NCI-H2081 (cell line): ENCODE results near the gene PCDHA8.
"Not testable (repeated sequence)": the region's sequence is repeated elsewhere in the genome, so short reads cannot be mapped to it uniquely, and the experiment has no call there.

ENCODE experiments used
- DNase-seq, 2 experiments: peaks; one replicate each; lab custom pipeline; 2025; lab: John Stamatoyannopoulos, UW

Gene PCDHA8

DNA sequence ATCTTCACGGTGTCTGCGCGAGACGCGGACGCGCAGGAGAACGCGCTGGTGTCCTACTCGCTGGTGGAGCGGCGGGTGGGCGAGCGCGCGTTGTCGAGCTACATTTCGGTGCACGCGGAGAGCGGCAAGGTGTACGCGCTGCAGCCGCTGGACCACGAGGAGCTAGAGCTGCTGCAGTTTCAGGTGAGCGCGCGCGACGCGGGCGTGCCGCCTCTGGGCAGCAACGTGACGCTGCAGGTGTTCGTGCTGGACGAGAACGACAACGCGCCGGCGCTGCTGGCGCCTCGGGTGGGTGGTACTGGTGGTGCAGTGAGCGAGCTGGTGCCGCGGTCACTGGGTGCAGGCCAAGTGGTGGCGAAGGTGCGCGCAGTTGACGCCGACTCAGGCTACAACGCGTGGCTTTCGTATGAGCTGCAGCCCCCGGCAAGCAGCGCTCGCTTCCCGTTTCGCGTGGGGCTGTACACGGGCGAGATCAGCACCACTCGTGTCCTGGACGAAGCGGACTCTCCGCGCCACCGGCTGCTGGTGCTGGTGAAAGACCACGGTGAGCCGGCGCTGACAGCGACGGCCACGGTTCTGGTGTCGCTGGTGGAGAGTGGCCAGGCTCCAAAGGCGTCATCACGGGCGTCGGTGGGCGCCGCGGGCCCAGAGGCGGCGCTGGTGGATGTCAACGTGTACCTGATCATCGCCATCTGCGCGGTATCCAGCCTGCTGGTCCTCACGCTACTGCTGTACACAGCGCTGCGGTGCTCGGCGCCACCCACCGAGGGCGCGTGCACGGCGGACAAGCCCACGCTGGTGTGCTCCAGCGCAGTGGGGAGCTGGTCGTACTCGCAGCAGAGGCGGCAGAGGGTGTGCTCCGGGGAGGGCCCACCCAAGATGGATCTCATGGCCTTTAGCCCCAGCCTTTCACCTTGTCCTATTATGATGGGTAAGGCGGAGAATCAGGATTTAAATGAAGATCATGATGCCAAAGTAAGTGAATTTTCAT lies 11.2 kb upstream of the PCDHA8 start:
- DNase-seq, result not testable (repeated sequence)

DNA sequence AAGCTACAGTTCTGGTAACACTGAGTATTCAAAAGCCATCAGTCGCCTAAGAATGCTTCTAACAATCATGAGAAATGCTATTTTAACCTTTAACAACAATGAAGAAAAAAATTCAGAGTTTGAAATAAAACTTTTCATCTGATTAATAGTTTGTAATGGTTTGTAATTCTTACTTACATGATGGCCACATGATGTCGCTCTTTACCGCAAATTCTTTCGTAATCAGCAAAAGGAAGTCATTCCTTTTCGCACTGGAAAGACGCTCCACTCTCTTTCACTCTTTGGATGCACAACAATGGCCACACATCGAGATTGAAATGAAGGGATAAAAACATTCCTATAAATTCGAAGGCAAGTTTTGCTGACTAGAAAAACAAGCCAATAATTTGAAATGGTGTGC lies 7.0 kb upstream of the PCDHA8 start, which contains the start of gene PCDHA7:
Gene PCDHA7, plus strand, starts transcription at position 277 of the 400 bp plus-strand sequence. Its CDS starts 115 bp downstream, at position 392.
- no peak for DNase-seq

- not testable (repeated sequence) for DNase-seq
Measured at GRCh38 chr5:140834439-140835008, 6.5 kb upstream of the PCDHA8 start.

DNA sequence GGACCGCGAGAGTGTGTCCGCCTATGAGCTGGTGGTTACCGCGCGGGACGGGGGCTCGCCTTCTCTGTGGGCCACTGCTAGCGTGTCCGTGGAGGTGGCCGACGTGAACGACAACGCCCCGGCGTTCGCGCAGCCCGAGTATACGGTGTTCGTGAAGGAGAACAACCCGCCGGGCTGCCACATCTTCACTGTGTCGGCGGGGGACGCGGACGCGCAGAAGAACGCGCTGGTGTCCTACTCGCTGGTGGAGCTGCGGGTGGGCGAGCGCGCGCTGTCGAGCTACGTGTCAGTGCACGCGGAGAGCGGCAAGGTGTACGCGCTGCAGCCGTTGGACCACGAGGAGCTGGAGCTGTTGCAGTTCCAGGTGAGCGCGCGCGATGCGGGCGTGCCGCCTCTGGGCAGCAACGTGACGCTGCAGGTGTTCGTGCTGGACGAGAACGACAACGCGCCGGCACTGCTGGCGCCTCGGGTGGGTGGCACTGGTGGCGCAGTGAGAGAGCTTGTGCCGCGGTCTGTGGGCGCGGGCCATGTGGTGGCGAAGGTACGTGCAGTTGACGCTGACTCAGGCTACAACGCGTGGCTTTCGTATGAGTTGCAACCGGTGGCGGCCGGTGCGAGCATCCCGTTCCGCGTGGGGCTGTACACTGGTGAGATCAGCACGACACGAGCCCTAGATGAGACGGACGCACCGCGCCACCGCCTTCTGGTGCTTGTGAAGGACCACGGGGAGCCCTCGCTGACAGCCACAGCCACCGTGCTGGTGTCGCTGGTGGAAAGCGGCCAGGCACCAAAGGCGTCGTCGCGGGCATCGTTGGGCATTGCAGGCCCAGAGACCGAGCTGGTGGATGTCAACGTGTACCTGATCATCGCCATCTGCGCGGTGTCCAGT lies 5.1 kb upstream of the PCDHA8 start:
- DNase-seq, result no peak

- no peak for DNase-seq
Measured at GRCh38 chr5:140842798-140843733, 2.1 kb downstream of the PCDHA8 start.

DNA sequence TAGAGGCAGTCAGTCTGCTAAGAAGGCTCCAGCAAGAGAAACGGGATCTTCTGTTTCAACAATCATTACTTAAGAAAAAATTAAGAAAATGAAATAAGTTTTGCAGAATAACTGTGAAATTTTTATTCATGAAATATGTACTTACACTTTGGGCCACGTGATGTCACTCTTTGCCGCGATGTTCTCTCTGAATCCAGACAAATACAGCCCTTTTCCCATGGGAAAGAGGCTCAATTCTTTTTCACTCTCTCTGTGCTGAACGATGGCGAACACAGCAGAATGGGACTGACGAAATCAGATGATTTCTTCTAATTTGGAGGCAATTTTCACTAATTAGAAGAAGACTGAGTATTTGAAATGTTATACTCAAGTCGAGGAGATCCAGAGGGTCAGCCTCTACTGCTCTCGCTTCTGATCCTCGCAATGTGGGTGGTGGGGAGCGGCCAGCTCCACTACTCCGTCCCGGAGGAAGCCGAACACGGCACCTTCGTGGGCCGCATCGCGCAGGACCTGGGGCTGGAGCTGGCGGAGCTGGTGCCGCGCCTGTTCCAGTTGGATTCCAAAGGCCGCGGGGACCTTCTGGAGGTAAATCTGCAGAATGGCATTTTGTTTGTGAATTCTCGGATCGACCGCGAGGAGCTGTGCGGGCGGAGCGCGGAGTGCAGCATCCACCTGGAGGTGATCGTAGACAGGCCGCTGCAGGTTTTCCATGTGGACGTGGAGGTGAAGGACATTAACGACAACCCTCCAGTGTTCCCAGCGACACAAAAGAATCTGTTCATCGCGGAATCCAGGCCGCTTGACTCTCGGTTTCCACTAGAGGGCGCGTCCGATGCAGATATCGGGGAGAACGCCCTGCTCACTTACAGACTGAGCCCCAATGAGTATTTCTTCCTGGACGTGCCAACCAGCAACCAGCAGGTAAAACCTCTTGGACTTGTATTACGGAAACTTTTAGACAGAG lies 7.4 kb downstream of the PCDHA8 start, which contains the start of gene PCDHA9:
Gene PCDHA9, plus strand, starts transcription at position 244 of the 964 bp plus-strand sequence. Its CDS starts 114 bp downstream, at position 358.
- DNase-seq, result not testable (repeated sequence)

DNA sequence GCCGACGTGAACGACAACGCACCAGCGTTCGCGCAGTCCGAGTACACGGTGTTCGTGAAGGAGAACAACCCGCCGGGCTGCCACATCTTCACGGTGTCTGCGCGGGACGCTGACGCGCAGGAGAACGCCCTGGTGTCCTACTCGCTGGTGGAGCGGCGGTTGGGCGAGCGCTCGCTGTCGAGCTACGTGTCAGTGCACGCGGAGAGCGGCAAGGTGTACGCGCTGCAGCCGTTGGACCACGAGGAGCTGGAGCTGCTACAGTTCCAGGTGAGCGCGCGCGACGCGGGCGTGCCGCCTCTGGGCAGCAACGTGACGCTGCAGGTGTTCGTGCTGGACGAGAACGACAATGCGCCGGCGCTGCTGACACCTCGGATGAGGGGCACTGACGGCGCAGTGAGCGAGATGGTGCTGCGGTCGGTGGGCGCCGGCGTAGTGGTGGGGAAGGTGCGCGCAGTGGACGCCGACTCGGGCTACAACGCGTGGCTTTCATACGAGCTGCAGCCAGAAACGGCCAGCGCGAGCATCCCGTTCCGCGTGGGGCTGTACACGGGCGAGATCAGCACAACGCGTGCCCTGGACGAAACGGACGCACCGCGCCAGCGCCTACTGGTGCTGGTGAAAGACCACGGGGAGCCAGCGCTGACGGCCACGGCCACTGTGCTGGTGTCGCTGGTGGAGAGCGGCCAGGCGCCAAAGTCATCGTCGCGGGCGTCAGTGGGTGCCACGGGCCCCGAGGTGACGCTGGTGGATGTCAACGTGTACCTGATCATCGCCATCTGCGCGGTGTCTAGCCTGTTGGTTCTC lies 9.0 kb downstream of the PCDHA8 start:
- not testable (repeated sequence) for DNase-seq

GRCh38 chr5:140855772-140856674 lies 15.0 kb downstream of the PCDHA8 start, which contains the start of gene PCDHA10:
Gene PCDHA10, plus strand, starts transcription at chr5:140855897. Its CDS starts 152 bp downstream, at chr5:140856049.
- no peak for DNase-seq

DNA sequence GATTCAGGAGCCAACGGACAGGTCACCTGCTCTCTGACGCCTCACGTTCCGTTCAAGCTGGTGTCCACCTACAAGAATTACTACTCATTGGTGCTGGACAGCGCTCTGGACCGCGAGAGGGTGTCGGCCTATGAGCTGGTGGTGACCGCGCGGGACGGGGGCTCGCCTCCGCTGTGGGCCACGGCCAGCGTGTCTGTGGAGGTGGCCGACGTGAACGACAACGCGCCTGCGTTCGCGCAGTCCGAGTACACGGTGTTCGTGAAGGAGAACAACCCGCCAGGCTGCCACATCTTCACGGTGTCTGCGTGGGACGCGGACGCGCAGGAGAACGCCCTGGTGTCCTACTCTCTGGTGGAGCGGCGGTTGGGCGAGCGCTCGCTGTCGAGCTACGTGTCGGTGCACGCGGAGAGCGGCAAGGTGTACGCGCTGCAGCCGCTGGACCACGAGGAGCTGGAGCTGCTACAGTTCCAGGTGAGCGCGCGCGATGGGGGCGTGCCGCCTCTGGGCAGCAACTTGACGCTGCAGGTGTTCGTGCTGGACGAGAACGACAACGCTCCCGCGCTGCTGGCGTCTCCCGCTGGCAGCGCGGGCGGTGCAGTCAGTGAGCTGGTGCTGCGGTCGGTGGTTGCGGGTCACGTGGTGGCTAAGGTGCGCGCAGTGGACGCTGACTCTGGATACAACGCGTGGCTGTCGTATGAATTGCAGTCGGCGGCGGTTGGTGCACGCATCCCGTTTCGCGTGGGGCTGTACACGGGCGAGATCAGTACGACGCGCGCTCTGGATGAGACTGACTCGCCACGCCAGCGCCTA lies 16.4 kb downstream of the PCDHA8 start:
- no peak for DNase-seq

DNA sequence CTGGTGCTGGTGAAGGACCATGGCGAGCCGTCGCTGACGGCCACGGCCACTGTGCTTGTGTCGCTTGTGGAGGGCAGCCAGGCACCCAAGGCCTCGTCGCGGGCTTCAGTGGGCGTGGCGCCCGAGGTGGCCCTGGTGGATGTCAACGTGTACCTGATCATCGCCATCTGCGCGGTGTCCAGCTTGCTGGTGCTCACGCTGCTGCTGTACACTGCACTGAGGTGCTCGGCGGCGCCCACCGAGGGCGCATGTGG lies 16.9 kb downstream of the PCDHA8 start:
- no peak for DNase-seq

DNA sequence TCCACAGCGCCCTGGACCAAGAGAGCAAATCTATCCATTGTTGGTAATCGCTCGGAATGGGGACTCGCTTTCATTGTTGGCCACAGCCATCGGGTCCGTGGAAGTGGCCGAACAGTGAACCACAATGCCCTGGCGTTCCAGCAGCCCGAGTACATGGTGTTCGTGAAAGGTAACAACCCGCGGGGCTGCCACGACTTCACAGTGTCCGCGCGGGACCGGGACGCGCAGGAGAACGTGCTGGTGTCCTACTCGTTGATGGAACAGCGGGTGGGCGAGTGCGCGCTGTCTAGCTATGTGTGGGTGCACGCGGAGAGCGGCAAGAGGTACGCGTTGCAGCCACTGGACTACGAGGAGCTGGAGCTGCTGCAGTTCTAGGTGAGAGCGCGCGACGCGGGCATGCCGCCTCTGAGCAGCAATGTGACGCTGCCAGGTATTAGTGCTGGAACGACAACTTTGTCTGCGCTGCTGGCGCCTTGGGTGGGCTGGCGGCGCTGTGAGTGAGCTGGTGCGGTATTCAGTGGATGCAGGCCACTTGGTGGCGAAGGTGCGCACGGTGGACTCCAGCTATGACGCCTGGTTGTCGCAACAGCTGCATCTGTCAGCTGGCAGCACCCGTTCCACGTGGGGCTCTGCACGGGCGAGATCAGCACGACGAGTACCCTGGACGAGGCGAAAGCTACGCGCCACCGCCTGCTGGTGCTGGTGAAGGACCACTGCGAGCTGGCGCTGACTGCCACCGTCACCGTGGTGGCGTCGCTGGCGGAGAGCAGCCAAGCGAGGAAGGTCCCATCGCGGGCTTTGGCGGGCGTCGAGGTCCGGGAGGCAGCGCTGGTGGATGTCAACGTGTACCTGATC lies 21.7 kb downstream of the PCDHA8 start:
- DNase-seq, result no peak

- no peak for DNase-seq
Measured at GRCh38 chr5:140868721-140869554, 28.0 kb downstream of the PCDHA8 start, which contains the start of gene PCDHA11. Gene PCDHA11, plus strand, starts transcription at chr5:140868957. Its CDS starts 147 bp downstream, at chr5:140869104.

DNA sequence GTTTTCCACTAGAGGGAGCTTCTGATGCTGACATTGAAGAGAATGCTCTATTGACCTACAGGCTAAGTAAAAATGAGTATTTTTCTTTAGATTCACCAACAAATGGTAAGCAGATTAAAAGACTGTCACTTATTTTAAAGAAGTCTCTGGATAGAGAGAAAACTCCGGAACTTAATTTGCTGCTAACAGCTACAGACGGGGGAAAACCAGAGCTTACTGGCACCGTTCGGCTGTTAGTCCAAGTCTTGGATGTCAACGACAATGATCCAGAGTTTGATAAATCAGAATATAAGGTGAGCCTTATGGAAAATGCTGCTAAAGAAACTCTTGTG lies 28.5 kb downstream of the PCDHA8 start:
- no peak for DNase-seq

- DNase-seq, result no peak
Measured at GRCh38 chr5:140870221-140871201, 29.5 kb downstream of the PCDHA8 start.
